HUDEP-2 (cell line): ENCODE results near the gene TSC22D3.

ENCODE experiments used
- DNase-seq, 76 experiments: peaks; one replicate each; lab custom pipeline; 2025; ENCODE audit not compliant: unreplicated experiment in 76 of 76; lab: John Stamatoyannopoulos, UW

The TSC22D3 gene

GRCh38 chrX:107713543-107714205, 61.9 kb downstream of the TSC22D3 start:
- peak in 1 of 76 experiments; percentile 1 for DNase-seq

GRCh38 chrX:107713203-107713542, 62.4 kb downstream of the TSC22D3 start:
- DNase-seq: peak in 2 of 76 experiments; percentile 1 to 6

- DNase-seq: peak in 19 of 76 experiments; percentile 1 to 53 (median 5)
These were observed 63.1 kb downstream of the TSC22D3 start for GRCh38 chrX:107712231-107713202.

GRCh38 chrX:107711521-107712181, 63.9 kb downstream of the TSC22D3 start:
- DNase-seq: no peak

GRCh38 chrX:107710617-107711391, 64.8 kb downstream of the TSC22D3 start:
- DNase-seq: peak in 61 of 76 experiments; percentile 1 to 80 (median 40)

- no peak for DNase-seq
These were observed 66.3 kb downstream of the TSC22D3 start for GRCh38 chrX:107709266-107709806.

- DNase-seq: no peak
These were observed 66.8 kb downstream of the TSC22D3 start for GRCh38 chrX:107708762-107709161.

GRCh38 chrX:107707866-107708265, 67.7 kb downstream of the TSC22D3 start:
- no peak for DNase-seq

- DNase-seq: no peak
These were observed 69.3 kb downstream of the TSC22D3 start for GRCh38 chrX:107706309-107706708.

- DNase-seq: no peak
These were observed 71.0 kb downstream of the TSC22D3 start for GRCh38 chrX:107704587-107704986.

- DNase-seq: no peak
These were observed 71.4 kb downstream of the TSC22D3 start for GRCh38 chrX:107704181-107704580.

GRCh38 chrX:107701493-107702121, 74.0 kb downstream of the TSC22D3 start:
- DNase-seq: no peak

- DNase-seq: no peak
These were observed 74.8 kb downstream of the TSC22D3 start for GRCh38 chrX:107700790-107701189.

- peak in 64 of 76 experiments; percentile 1 to 76 (median 26) for DNase-seq
These were observed 75.2 kb downstream of the TSC22D3 start for GRCh38 chrX:107700317-107700774.

- DNase-seq: no peak
These were observed 76.0 kb downstream of the TSC22D3 start for GRCh38 chrX:107699616-107700015.

GRCh38 chrX:107691024-107691448, 84.6 kb downstream of the TSC22D3 start:
- DNase-seq: peak in 52 of 76 experiments; percentile 0 to 64 (median 23)

GRCh38 chrX:107687445-107687844, 88.1 kb downstream of the TSC22D3 start:
- DNase-seq: no peak

GRCh38 chrX:107686792-107687191, 88.8 kb downstream of the TSC22D3 start:
- no peak for DNase-seq

GRCh38 chrX:107686026-107686425, 89.6 kb downstream of the TSC22D3 start:
- no peak for DNase-seq
